Neuronal stem cell (in vitro differentiated cells): ENCODE results near the gene TERF2IP. TPM values are rescaled to one million over a fixed set of nuclear protein-coding genes. Genes with fewer than 3 reads are reported as not detected.

ENCODE experiments used
- DNase-seq: peaks from one replicate; pipeline ENCODE4 v3.0.0-alpha.2; 2013; ENCODE audit warnings: low spot score
- H2AFZ ChIP-seq: one replicate; pipeline ENCODE4 v1.6.1; 2013; ENCODE audit warnings: mild to moderate bottlenecking, low read length, inconsistent platforms
- H2AK5ac ChIP-seq: 2 replicates; pipeline ENCODE4 v1.6.1; 2013; ENCODE audit warnings: low read depth, mild to moderate bottlenecking, inconsistent platforms, low read length, moderate library complexity, mixed read lengths
- H2BK120ac ChIP-seq: 2 replicates; pipeline ENCODE4 v1.6.1; 2013; ENCODE audit warnings: low read depth, mild to moderate bottlenecking, inconsistent platforms, low read length, moderate library complexity, mixed read lengths
- H2BK12ac ChIP-seq: one replicate; pipeline ENCODE4 v1.6.1; 2013; ENCODE audit warnings: low read length, inconsistent platforms
- H2BK15ac ChIP-seq: 2 replicates; pipeline ENCODE4 v1.6.1; 2013; ENCODE audit warnings: mild to moderate bottlenecking, low read length, inconsistent platforms, mixed read lengths
- H2BK5ac ChIP-seq: one replicate; pipeline ENCODE4 v1.6.1; 2013; ENCODE audit warnings: inconsistent platforms, mild to moderate bottlenecking, low read length, moderate library complexity
- H3K14ac ChIP-seq: one replicate; pipeline ENCODE4 v1.6.1; 2013; ENCODE audit warnings: low read length, inconsistent platforms
- H3K18ac ChIP-seq: 2 replicates; pipeline ENCODE4 v1.6.1; 2013; ENCODE audit warnings: low read length, inconsistent platforms
- H3K23ac ChIP-seq: 2 replicates; pipeline ENCODE4 v1.6.1; 2013; ENCODE audit warnings: low read depth, mild to moderate bottlenecking, mixed read lengths, low read length, inconsistent platforms; ENCODE audit not compliant: poor library complexity
- H3K27ac ChIP-seq: replicated peaks from 3 replicates; pipeline ENCODE4 v1.5.1; 2013; ENCODE audit warnings: low read length, inconsistent platforms
- H3K27me3 ChIP-seq, 3 experiments: 2 replicates each; pipeline ENCODE4 v1.6.1; 2013; ENCODE audit warnings: low read length in 3 of 3, mild to moderate bottlenecking in 2 of 3, inconsistent platforms in 1 of 3, low read depth in 1 of 3, mixed read lengths in 1 of 3, moderate library complexity in 1 of 3; ENCODE audit not compliant: control insufficient read depth in 3 of 3, insufficient read depth in 3 of 3
- H3K36me3 ChIP-seq, 2 donors: replicated peaks in 1 of 2; 2 replicates each; pipeline ENCODE4 v1.6.1; 2013; ENCODE audit warnings: low read length in 2 of 2; ENCODE audit not compliant: control insufficient read depth in 2 of 2, insufficient read depth in 2 of 2
- H3K4ac ChIP-seq: 2 replicates; pipeline ENCODE4 v1.6.1; 2013; ENCODE audit warnings: inconsistent platforms, mild to moderate bottlenecking, low read length, moderate library complexity
- H3K4me1 ChIP-seq, 2 donors: 1 replicate in 1 of 2; 2 replicates in 1 of 2; pipeline ENCODE4 v1.6.1; 2013; ENCODE audit warnings: low read length in 2 of 2, low read depth in 1 of 2; ENCODE audit not compliant: control insufficient read depth in 2 of 2, insufficient read depth in 1 of 2
- H3K4me2 ChIP-seq: one replicate; pipeline ENCODE4 v1.6.1; 2013; ENCODE audit warnings: mild to moderate bottlenecking, low read length, inconsistent platforms; ENCODE audit not compliant: insufficient read depth, poor library complexity, severe bottlenecking
- H3K4me3 ChIP-seq, 2 donors: 2 replicates each; pipeline ENCODE4 v1.5.1; 2013; ENCODE audit warnings: low read length in 2 of 2, mild to moderate bottlenecking in 2 of 2, inconsistent platforms in 1 of 2, moderate library complexity in 1 of 2
- H3K79me1 ChIP-seq: one replicate; pipeline ENCODE4 v1.6.1; 2013; ENCODE audit warnings: low read depth, mild to moderate bottlenecking, inconsistent platforms, low read length, moderate library complexity
- H3K9ac ChIP-seq: one replicate; pipeline ENCODE4 v1.6.1; 2013; ENCODE audit warnings: mild to moderate bottlenecking, low read depth, low read length, inconsistent platforms; ENCODE audit not compliant: poor library complexity
- H3K9me3 ChIP-seq, 2 donors: replicated peaks in 1 of 2; 2 replicates each; pipeline versions ENCODE3 to v1.6.1; 2013; ENCODE audit warnings: low read length in 2 of 2, mild to moderate bottlenecking in 2 of 2, inconsistent platforms in 1 of 2, low read depth in 1 of 2, mixed read lengths in 1 of 2, moderate library complexity in 1 of 2; ENCODE audit not compliant: control insufficient read depth in 2 of 2, insufficient read depth in 1 of 2
- H4K8ac ChIP-seq: one replicate; pipeline ENCODE4 v1.6.1; 2013; ENCODE audit warnings: low read depth, mild to moderate bottlenecking, inconsistent platforms, low read length, moderate library complexity
- H4K91ac ChIP-seq: one replicate; pipeline ENCODE4 v1.6.1; 2013; ENCODE audit warnings: low read length, low read depth, mild to moderate bottlenecking, inconsistent platforms; ENCODE audit not compliant: poor library complexity
- WGBS, 2 donors: extraction: QIAGEN DNeasy Blood & Tissue Kit; methylation state at CpG; one replicate each; pipeline ENCODE4 v1.1.7; 2013; ENCODE audit warnings: missing lambda C conversion rate in 2 of 2, mixed read lengths in 1 of 2; ENCODE audit not compliant: insufficient read length in 2 of 2, insufficient replicate concordance in 1 of 2; ENCODE audit errors: extremely low coverage in 2 of 2; 5-methylcytosine and 5-hydroxymethylcytosine counted together
- polyA plus RNA-seq, 2 experiments: library from polyadenylated mRNA; stranded (reverse); fragments of 200-250 nt; gene quantifications; one replicate each; pipeline ENCODE4 v1.2.3, GENCODE V29; 2013

The TERF2IP gene, protein sequence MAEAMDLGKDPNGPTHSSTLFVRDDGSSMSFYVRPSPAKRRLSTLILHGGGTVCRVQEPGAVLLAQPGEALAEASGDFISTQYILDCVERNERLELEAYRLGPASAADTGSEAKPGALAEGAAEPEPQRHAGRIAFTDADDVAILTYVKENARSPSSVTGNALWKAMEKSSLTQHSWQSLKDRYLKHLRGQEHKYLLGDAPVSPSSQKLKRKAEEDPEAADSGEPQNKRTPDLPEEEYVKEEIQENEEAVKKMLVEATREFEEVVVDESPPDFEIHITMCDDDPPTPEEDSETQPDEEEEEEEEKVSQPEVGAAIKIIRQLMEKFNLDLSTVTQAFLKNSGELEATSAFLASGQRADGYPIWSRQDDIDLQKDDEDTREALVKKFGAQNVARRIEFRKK
- 36.5 TPM for polyA plus RNA-seq (2013, experiment 1 of 2)
- polyA plus RNA-seq (2013, experiment 2 of 2) = 37.5 TPM

DNA sequence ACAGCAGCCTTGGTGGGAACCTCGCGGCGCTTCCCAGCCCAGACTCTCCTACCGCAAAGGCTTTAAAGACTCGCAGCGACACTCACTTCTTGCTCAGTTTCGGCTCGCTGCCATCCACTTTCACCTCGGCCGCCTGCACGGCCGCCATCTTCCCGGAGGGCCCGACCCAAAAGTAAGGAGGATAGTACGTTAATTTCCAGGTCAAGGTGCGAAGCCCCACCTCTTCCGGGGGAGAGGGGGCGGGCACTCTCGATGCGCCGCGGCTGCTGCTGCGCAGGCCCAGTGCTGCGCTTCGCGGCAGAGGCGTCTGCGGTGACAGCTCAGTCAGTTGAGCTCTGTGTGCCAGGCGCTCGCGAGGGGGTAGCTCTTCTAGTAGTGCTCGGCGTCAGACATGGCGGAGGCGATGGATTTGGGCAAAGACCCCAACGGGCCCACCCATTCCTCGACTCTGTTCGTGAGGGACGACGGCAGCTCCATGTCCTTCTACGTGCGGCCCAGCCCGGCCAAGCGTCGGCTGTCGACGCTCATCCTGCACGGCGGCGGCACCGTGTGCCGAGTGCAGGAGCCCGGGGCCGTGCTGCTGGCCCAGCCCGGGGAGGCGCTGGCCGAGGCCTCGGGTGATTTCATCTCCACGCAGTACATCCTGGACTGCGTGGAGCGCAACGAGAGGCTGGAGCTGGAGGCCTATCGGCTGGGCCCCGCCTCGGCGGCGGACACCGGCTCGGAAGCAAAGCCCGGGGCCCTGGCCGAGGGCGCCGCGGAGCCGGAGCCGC lies at the start of gene TERF2IP, which contains the start of gene KARS1:
TERF2IP (plus strand) TSS at position 282 of the 773 bp plus-strand sequence; CDS start at position 392, 110 bp downstream.
KARS1 (minus strand) TSS at position 174 of the 773 bp plus-strand sequence; CDS start at position 148, 26 bp downstream.
- H3K79me1 ChIP-seq = peaks cover 9% of the 10 kb centered on the region
- peak within 1 kb of the TSS; percentile 83 for H2AK5ac ChIP-seq
- H3K9me3 ChIP-seq = no peaks in the 10 kb centered on the region

DNA sequence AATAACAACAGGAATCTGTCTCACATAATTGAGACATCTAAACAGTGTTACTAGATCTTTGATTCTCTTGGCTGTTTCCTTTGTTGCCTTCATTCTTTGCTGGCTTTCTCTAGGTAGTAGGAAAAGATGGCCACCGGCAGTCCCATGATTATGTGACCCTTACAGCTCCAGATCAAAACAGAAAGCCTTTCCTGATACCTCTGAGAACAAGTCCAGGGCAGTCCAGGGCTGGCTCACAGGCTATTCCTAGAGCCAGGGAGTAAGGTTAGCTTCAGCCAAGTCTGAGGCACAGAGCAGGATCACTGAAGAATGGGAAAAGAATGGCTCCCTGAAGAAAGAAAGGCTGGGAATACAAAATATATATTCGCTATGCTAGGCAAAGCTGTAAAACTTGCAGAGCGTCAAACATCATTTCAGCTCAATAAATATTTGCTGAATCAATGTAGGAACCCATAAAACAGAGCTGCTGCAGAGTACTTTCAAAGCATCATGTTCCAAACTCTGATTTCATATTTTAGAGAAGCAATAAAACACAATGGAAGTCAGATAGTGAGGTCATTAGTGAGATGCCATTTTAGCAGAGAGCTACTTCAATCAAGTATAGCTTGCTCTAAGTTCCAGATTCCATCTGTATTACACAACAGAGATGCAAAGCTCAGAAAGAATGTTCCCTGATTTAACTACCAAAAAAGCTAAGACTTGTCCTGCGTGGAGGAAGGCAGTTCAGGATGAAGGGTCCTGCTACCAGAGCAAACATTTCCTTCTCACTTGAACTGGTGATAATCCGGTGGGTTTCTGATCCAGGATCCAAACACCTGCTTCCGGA lies 47.9 kb upstream of the TERF2IP start:
- no peaks in the 10 kb centered on the region for H3K79me1 ChIP-seq
- no peak overlapping the region for H4K8ac ChIP-seq
- H2BK15ac ChIP-seq = no peak overlapping the region
- no peaks in the 10 kb centered on the region for H3K27me3 ChIP-seq
- H2BK5ac ChIP-seq = no peak overlapping the region
- H3K27ac ChIP-seq = no peak overlapping the region
- H3K36me3 ChIP-seq = peaks cover 29 to 76% of the 10 kb centered on the region in 2 donors
- H3K14ac ChIP-seq = no peak overlapping the region
- no CpG with 5 or more reads among the region's 6 CpGs for WGBS, 2 donors
- no peak overlapping the region for H3K9ac ChIP-seq
- H2AK5ac ChIP-seq = no peak overlapping the region
- no peak overlapping the region for H4K91ac ChIP-seq
- peaks cover 10 to 12% of the 10 kb centered on the region in 2 donors for H3K9me3 ChIP-seq
- H3K4ac ChIP-seq = no peak overlapping the region
- no peak overlapping the region for H3K4me2 ChIP-seq
- H2BK120ac ChIP-seq = no peak overlapping the region
- no peak for DNase-seq
- no peak overlapping the region for H2AFZ ChIP-seq
- no peak overlapping the region for H3K4me3 ChIP-seq
- H2BK12ac ChIP-seq = no peak overlapping the region
- H3K4me1 ChIP-seq = no peaks in the 10 kb centered on the region
- no peak overlapping the region for H3K23ac ChIP-seq
- H3K18ac ChIP-seq = no peak overlapping the region

More for the DNA sequence above, at the start of gene TERF2IP, which contains the start of gene KARS1:
- H2BK5ac ChIP-seq = peak within 1 kb of the TSS; percentile 97
- WGBS, 2 donors = no CpG with 5 or more reads among the region's 76 CpGs
- H3K18ac ChIP-seq = peak within 1 kb of the TSS; percentile 98
- H2BK15ac ChIP-seq = peak within 1 kb of the TSS; percentile 95
- no peak within 1 kb of the TSS for H4K91ac ChIP-seq
- H3K36me3 ChIP-seq = peaks cover under 1 to 51% of the 10 kb centered on the region in 2 donors
- H2BK12ac ChIP-seq = peak within 1 kb of the TSS; percentile 26
- peak within 1 kb of the TSS; percentile 93 for H2AFZ ChIP-seq
- no peak within 1 kb of the TSS for H3K4ac ChIP-seq
- peak within 1 kb of the TSS; percentile 98 for H3K9ac ChIP-seq
- peak within 1 kb of the TSS; percentile 93 for H3K4me2 ChIP-seq
- H4K8ac ChIP-seq = no peak within 1 kb of the TSS
- peak within 1 kb of the TSS; percentile 26 for H3K23ac ChIP-seq
- H3K4me1 ChIP-seq = peaks cover 5 to 6% of the 10 kb centered on the region in 2 donors
- H2BK120ac ChIP-seq = peak within 1 kb of the TSS; percentile 57
- peak within 1 kb of the TSS; percentile 91 for H3K14ac ChIP-seq
- H3K4me3 ChIP-seq = peak within 1 kb of the TSS; percentile 91 to 100
- H3K27me3 ChIP-seq = no peaks in the 10 kb centered on the region
- peak within 1 kb of the TSS; percentile 86 for H3K27ac ChIP-seq
- peak; percentile 84 for DNase-seq

DNA sequence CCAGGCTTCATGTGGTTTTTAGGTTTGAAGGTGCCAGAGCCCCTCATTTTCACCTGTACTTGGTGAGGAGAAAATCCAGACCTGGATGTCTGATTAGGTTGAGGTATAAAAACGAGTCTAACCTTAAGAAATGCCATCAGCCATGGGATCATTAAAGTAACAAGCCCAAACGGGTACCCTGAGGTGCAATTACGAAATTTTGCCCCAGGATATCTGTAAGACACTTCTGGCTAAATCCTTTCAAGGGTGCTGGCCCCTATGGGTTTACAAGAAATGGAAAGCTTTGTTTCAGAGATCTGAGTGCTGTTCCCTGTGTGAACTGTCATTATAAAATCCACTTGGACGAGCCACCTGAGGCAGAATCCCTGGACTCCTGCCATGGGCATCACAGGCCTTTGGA lies 44.3 kb upstream of the TERF2IP start:
- Histone ChIP-seq H3K18ac (no peak overlapping the region), H4K8ac (no peak overlapping the region), H2AFZ (no peak overlapping the region), H3K4me2 (no peak overlapping the region), H3K4me3 (no peak overlapping the region), H3K9me3 (peaks cover 10% of the 10 kb centered on the region in 2 donors), H3K79me1 (no peaks in the 10 kb centered on the region), H3K36me3 (peaks cover 35 to 87% of the 10 kb centered on the region in 2 donors), H2BK120ac (no peak overlapping the region), H2BK5ac (no peak overlapping the region), H3K27ac (no peak overlapping the region), H3K14ac (no peak overlapping the region), H2AK5ac (no peak overlapping the region), H2BK12ac (no peak overlapping the region), H3K23ac (no peak overlapping the region), H3K4me1 (no peaks in the 10 kb centered on the region), H4K91ac (no peak overlapping the region), H2BK15ac (no peak overlapping the region), H3K27me3 (no peaks in the 10 kb centered on the region), H3K9ac (no peak overlapping the region), H3K4ac (no peak overlapping the region)
- no CpG with 5 or more reads among the region's 4 CpGs for WGBS, 2 donors
- no peak for DNase-seq
